Astrocyte of the cerebellum (primary cell): ENCODE data around the gene ATP11A.
A peak's percentile ranks its signal among the peaks of the same experiment; 100 is the strongest.

Experiments used
- DNase-seq: peaks from one replicate; pipeline ENCODE4 v3.0.0-alpha.2; 2011; ENCODE audit warnings: low read depth
- H3K4me3 ChIP-seq: 2 replicates; pipeline ENCODE4 v1.5.1; 2011; ENCODE audit warnings: mild to moderate bottlenecking, low read depth, low read length, moderate library complexity
- CTCF ChIP-seq: IDR thresholded peaks from 2 replicates; pipeline ENCODE4 v1.5.1; 2012; ENCODE audit warnings: low read length, low read depth, moderate library complexity, mild to moderate bottlenecking; ENCODE audit errors: missing control alignments
- in situ Hi-C: cut with HindIII; loops from 2 replicates; pipeline ENCODE4 v1.10.0; 2017; ENCODE audit warnings: low sequenced_read_pairs

ATP11A gene

GRCh38 chr13:112719016-112719415 is 29.2 kb downstream of the ATP11A start:
- in situ Hi-C loops, result no loop called here
- DNase-seq, result no peak
- no peak overlapping the region for H3K4me3 ChIP-seq
- TF ChIP-seq CTCF, result no peak

GRCh38 chr13:112719556-112719955 is 29.7 kb downstream of the ATP11A start:
- TF ChIP-seq CTCF, result no peak
- DNase-seq, result no peak
- in situ Hi-C loops, result no loop called here

GRCh38 chr13:112720251-112720650 is 30.4 kb downstream of the ATP11A start:
- in situ Hi-C loops, result no loop called here
- DNase-seq, result no peak
- H3K4me3 ChIP-seq, result no peak overlapping the region
- no peak for TF ChIP-seq CTCF

More at GRCh38 chr13:112719556-112719955, 29.7 kb downstream of the ATP11A start:
- no peak overlapping the region for H3K4me3 ChIP-seq

GRCh38 chr13:112720814-112721197 is 31.0 kb downstream of the ATP11A start:
- no peak for TF ChIP-seq CTCF
- in situ Hi-C loops, result no loop called here

GRCh38 chr13:112721198-112722104 is 31.6 kb downstream of the ATP11A start:
- no peak overlapping the region for H3K4me3 ChIP-seq
- no peak for DNase-seq
- no peak for TF ChIP-seq CTCF
- in situ Hi-C loops, result no loop called here

More at GRCh38 chr13:112720814-112721197, 31.0 kb downstream of the ATP11A start:
- no peak for DNase-seq
- no peak overlapping the region for H3K4me3 ChIP-seq

- no peak overlapping the region for H3K4me3 ChIP-seq
- TF ChIP-seq CTCF, result no peak
- DNase-seq, result peak; percentile 19
- in situ Hi-C loops, result no loop called here
Observed at GRCh38 chr13:112722433-112723263, 32.8 kb downstream of the ATP11A start.
